Panc1 (cell line): ENCODE data around the gene PTPN4. TPM values are rescaled to one million over a fixed set of nuclear protein-coding genes. Genes with fewer than 3 reads are reported as not detected.

Experiments used
- ATAC-seq: fragments of 200-7000 bp; cut with Tn5 transposase; 2 replicates; pipeline ENCODE4 v1.9.1; 2020; ENCODE audit warnings: mild to moderate bottlenecking, moderate library complexity
- BruUV-seq: library from RNA; stranded (reverse); fragments of 400-500 nt; replicated peaks from 2 replicates; lab custom pipeline; 2021; lab: Mats Ljungman, UMichigan
- CTCF ChIA-PET: fragments of 300-600 bp; sonication (Branson Sonifier 250); formaldehyde crosslinking; loops from one replicate; lab custom pipeline; 2022; ENCODE audit warnings: antibody characterized with exemption; lab: Charles Lee
- POLR2A ChIA-PET: fragments of 300-600 bp; sonication (Branson Sonifier 250); formaldehyde crosslinking; loops from one replicate; lab custom pipeline; 2022; ENCODE audit warnings: antibody characterized with exemption; lab: Charles Lee
- DNase-seq: peaks from one replicate; pipeline ENCODE4 v3.0.0-alpha.2; 2010; ENCODE audit warnings: low read depth, low spot score
- H3K27ac ChIP-seq: 2 replicates; pipeline ENCODE4 v1.5.1; 2011; ENCODE audit warnings: mild to moderate bottlenecking, low read length, inconsistent platforms
- H3K27me3 ChIP-seq: fragments of 200-500 bp; sonication (Bioruptor generic); 2 replicates; pipeline ENCODE4 v1.6.0; 2014; ENCODE audit warnings: low read length, inconsistent platforms; ENCODE audit not compliant: control insufficient read depth, insufficient read depth
- H3K36me3 ChIP-seq: fragments of 200-500 bp; sonication (Bioruptor generic); 2 replicates; pipeline ENCODE4 v1.5.1; 2014; ENCODE audit warnings: inconsistent platforms, mild to moderate bottlenecking, low read length, moderate library complexity; ENCODE audit not compliant: control insufficient read depth, insufficient read depth
- H3K4me1 ChIP-seq: 2 replicates; pipeline ENCODE4 v1.5.1; 2011; ENCODE audit warnings: inconsistent platforms, mild to moderate bottlenecking, low read length, moderate library complexity; ENCODE audit not compliant: control insufficient read depth, insufficient read depth
- H3K4me3 ChIP-seq, 2 experiments: 2 replicates each; pipeline ENCODE4 v1.5.1; 2011 to 2012; ENCODE audit warnings: low read depth in 2 of 2, low read length in 2 of 2, mild to moderate bottlenecking in 2 of 2, inconsistent platforms in 1 of 2, moderate library complexity in 1 of 2
- H3K9me3 ChIP-seq: fragments of 200-500 bp; sonication (Bioruptor generic); 2 replicates; pipeline ENCODE4 v1.5.1; 2014; ENCODE audit warnings: low read depth, mild to moderate bottlenecking, inconsistent platforms, low read length, moderate library complexity; ENCODE audit not compliant: control insufficient read depth, insufficient read depth
- CTCF ChIP-seq: fragments of 450-650 bp; IDR thresholded peaks from 2 replicates; pipeline ENCODE4 v1.5.1; 2017; ENCODE audit warnings: mild to moderate bottlenecking
- POLR2AphosphoS5 ChIP-seq: IDR thresholded peaks from 2 replicates; pipeline ENCODE4 v1.6.1; 2012; ENCODE audit warnings: mild to moderate bottlenecking, low read depth, low read length, moderate library complexity
- REST ChIP-seq, 2 experiments: IDR thresholded peaks; 2 replicates each; pipeline ENCODE4 v1.6.1; 2011 to 2012; ENCODE audit warnings: low read depth in 2 of 2, control low read depth in 1 of 2, low read length in 1 of 2, mild to moderate bottlenecking in 1 of 2, moderate library complexity in 1 of 2; ENCODE audit not compliant: insufficient read depth in 1 of 2
- SIN3A ChIP-seq: IDR thresholded peaks from 2 replicates; pipeline ENCODE4 v1.6.1; 2012; ENCODE audit warnings: low read depth, mild to moderate bottlenecking, low read length, moderate library complexity, borderline replicate concordance; ENCODE audit not compliant: insufficient read depth
- TCF7L2 ChIP-seq: IDR thresholded peaks from 2 replicates; pipeline ENCODE4 v1.6.1; 2011; ENCODE audit warnings: mild to moderate bottlenecking, low read depth, low read length, inconsistent platforms
- in situ Hi-C: cut with HindIII; loops from 2 replicates; pipeline ENCODE4 v1.10.0; 2016; ENCODE audit warnings: low sequenced_read_pairs, low pct_unique_long_range_greater_than_20kb
- intact Hi-C: fragments of 100-400 bp; cut with micrococcal nuclease; formaldehyde crosslinking; loops from one replicate; pipeline ENCODE4 v1.10.0; 2022; ENCODE audit not compliant: unreplicated experiment
- total RNA-seq: library from RNA; stranded (reverse); gene quantifications from one replicate; pipeline ENCODE4 v1.2.1, GENCODE V29; 2021; ENCODE audit not compliant: unreplicated experiment

The PTPN4 gene
- total RNA-seq, 1 experiment from 2014 or later = 45.9 TPM

DNA sequence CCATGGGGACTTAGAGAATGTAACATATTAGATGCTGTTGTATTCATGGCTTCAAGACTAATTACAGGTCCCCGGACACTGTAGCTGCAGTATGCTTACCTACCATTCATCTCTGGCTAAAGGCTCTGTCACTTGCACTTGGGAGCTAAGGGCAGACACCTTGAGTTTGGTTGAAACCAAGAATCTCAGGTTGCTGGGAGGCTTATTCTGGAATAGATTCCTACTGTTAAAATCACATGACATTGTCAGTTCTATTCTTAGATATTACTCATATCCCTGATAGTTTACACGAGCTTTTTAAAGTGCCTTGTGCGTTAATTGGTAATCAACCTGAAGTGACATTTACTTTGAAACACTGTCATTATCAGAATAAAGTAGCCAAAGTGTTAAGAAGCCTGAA is 180.2 kb downstream of the PTPN4 start:
- H3K4me1 ChIP-seq = no peaks in the 10 kb centered on the region
- CTCF ChIA-PET = no interaction called here
- H3K27me3 ChIP-seq = no peaks in the 10 kb centered on the region
- intact Hi-C loops = no loop called here
- H3K27ac ChIP-seq = no peak overlapping the region
- TF ChIP-seq POLR2AphosphoS5 (no peak), SIN3A (no peak), REST (IDR thresholded peaks at IDR 0.05; ENCODE audit: insufficient read depth in 1 of 2, low read depth in 2 of 2, low read length in 1 of 2) (no peak), CTCF (no peak), TCF7L2 (no peak)
- H3K9me3 ChIP-seq = no peaks in the 10 kb centered on the region
- no peak for DNase-seq
- in situ Hi-C loops = no loop called here
- no peak overlapping the region for H3K4me3 ChIP-seq
- ATAC-seq = no peak
- POLR2A ChIA-PET = no interaction called here
- H3K36me3 ChIP-seq = 0 out of 2 replicates have a peak, but pooled peaks cover 2% of the 10 kb centered on the region
- BruUV-seq = no TSS peak

DNA sequence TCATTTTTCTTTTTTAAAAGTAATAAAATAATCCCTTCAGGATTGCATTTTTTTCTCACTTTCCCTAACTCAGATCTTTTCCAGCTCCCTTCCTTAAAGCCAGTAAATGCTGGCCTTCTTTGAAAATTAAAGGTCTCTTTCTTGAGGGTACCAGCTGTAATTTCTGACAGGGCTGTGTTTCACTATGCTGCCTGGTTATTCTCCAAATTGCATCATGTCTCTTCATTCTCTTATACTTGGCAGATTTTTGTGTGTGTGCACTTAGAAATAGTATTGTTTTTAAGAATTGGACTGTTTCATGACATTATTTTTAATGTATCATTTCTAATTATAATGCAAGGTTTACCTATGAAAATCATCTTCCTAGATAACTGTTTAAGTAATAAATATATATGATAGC is 181.1 kb downstream of the PTPN4 start:
- intact Hi-C loops = no loop called here
- no peaks in the 10 kb centered on the region for H3K27me3 ChIP-seq
- H3K4me1 ChIP-seq = no peaks in the 10 kb centered on the region
- H3K36me3 ChIP-seq = peaks cover 3% of the 10 kb centered on the region; the same call in 1 of the 2 replicates
- no TSS peak for BruUV-seq
- no peak overlapping the region for H3K27ac ChIP-seq
- H3K4me3 ChIP-seq = no peak overlapping the region
- no peaks in the 10 kb centered on the region for H3K9me3 ChIP-seq
- no peak for TF ChIP-seq CTCF
- ATAC-seq (no peak), DNase-seq (no peak)
- in situ Hi-C loops = no loop called here
- ChIA-PET CTCF (no interaction called here), POLR2A (no interaction called here)
